ENCODE measurements around the gene CDC42BPA. TPM values are rescaled to one million over a fixed set of nuclear protein-coding genes. Genes with fewer than 3 reads are reported as not detected.

The CDC42BPA gene
- total and polyA plus RNA-seq, 2 of the 13 experiments (the other 11 are each of a cell fraction or from before 2014, with no cell fraction given): 6.5 to 16.0 TPM

GRCh38 chr1:227213426-227213825 lies 104.9 kb downstream of the CDC42BPA start:
- CTCF ChIA-PET (ENCODE audit: low intra/inter-chr PET ratio, low total read pairs): no interaction called here
- TF ChIP-seq ZNF777 (CRISPR knock-in tag; IDR thresholded peaks at IDR 0.05) (no peak), ELF4 (CRISPR knock-in tag; IDR thresholded peaks at IDR 0.05; ENCODE audit: borderline replicate concordance) (no peak), ZNF850 (CRISPR knock-in tag; conservative IDR thresholded peaks at IDR 0.05) (no peak), THAP8 (CRISPR knock-in tag; IDR thresholded peaks at IDR 0.05; ENCODE audit: borderline replicate concordance) (no peak), ZNF615 (CRISPR knock-in tag; IDR thresholded peaks at IDR 0.05; ENCODE audit: borderline replicate concordance) (no peak)

DNA sequence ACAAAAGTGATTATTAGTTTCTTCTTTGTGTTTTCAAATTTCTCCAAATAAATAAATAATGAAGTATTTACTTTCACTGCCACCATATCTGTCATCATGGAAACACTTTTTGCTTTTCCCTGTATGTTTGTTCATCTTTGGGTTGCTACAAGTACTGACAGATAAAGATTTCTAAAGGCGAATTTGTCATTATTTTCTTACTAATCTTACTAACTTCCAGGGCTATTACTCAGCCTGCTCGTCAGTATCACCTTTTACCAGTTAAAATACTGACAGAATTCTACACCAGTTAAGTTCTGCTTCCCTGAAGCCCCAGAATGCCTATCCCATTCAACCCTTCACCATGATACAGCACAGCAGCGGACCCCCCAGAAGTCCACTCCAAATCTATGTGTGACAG lies 106.1 kb downstream of the CDC42BPA start:
- FAIRE-seq (no peak), DNase-seq (ENCODE audit: low spot score) (no peak), ATAC-seq (no peak)
- H3K79me2 ChIP-seq (ENCODE audit: insufficient read depth, low read length): no peaks in the 10 kb centered on the region
- BruUV-seq (replicated peaks): no TSS peak
- no peak overlapping the region for H2AFZ ChIP-seq (ENCODE audit: low read length)
- in situ Hi-C loops (cut with HindIII; ENCODE audit: extremely low pct_ligation_motif_present, low pct_unique_long_range_greater_than_20kb): no loop called here
- no peak overlapping the region for H3K9ac ChIP-seq (ENCODE audit: insufficient read depth, low read depth, low read length)
- no peaks in the 10 kb centered on the region for H3K9me3 ChIP-seq (ENCODE audit: low read length)
- peaks cover 0 to 5% of the 10 kb centered on the region in 2 experiments; a peak in 1 of 5 replicates for H3K36me3 ChIP-seq (replicated peaks in 1 of 2; ENCODE audit: control insufficient read depth in 1 of 2, insufficient read depth in 2 of 2, low read length in 2 of 2)
- H3K4me1 ChIP-seq (ENCODE audit: insufficient read depth, low read length): no peaks in the 10 kb centered on the region
- H3K4me2 ChIP-seq (ENCODE audit: low read depth, low read length): no peak overlapping the region
- no peaks in the 10 kb centered on the region for H4K20me1 ChIP-seq (ENCODE audit: insufficient read depth, low read length)
- no peak overlapping the region for H3K4me3 ChIP-seq (replicated peaks in 1 of 3; ENCODE audit: insufficient read depth in 1 of 3, low read depth in 2 of 3, low read length in 3 of 3)
- 98% methylated on average over 3 of the region's 3 CpGs for WGBS (ENCODE audit: low lambda C conversion rate)
- H3K27ac ChIP-seq (ENCODE audit: extremely low read length, insufficient read depth, low read length): no peak overlapping the region
- ChIA-PET CTCF (ENCODE audit: low intra/inter-chr PET ratio, low total read pairs) (no interaction called here), POLR2A (no interaction called here)
- no peaks in the 10 kb centered on the region for H3K27me3 ChIP-seq (ENCODE audit: control insufficient read depth in 1 of 2, insufficient read depth in 2 of 2, low read length in 2 of 2)
- intact Hi-C loops (cut with micrococcal nuclease; ENCODE audit: unreplicated experiment): no loop called here
- TF ChIP-seq, protein P1, sequence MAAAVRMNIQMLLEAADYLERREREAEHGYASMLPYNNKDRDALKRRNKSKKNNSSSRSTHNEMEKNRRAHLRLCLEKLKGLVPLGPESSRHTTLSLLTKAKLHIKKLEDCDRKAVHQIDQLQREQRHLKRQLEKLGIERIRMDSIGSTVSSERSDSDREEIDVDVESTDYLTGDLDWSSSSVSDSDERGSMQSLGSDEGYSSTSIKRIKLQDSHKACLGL (CRISPR knock-in tag; IDR thresholded peaks at IDR 0.05): no peak
- TF ChIP-seq CCDC6 (CRISPR knock-in tag; IDR thresholded peaks at IDR 0.05) (no peak), RBAK (CRISPR knock-in tag; IDR thresholded peaks at IDR 0.05) (no peak), SOX5 (CRISPR knock-in tag; IDR thresholded peaks at IDR 0.05; ENCODE audit: borderline replicate concordance) (no peak), MBD4 (IDR thresholded peaks at IDR 0.05; ENCODE audit: borderline replicate concordance, low read length) (no peak), LCORL (IDR thresholded peaks at IDR 0.05) (no peak), LCORL (CRISPR knock-in tag; IDR thresholded peaks at IDR 0.05) (no peak)
- TF ChIP-seq, protein P2, sequence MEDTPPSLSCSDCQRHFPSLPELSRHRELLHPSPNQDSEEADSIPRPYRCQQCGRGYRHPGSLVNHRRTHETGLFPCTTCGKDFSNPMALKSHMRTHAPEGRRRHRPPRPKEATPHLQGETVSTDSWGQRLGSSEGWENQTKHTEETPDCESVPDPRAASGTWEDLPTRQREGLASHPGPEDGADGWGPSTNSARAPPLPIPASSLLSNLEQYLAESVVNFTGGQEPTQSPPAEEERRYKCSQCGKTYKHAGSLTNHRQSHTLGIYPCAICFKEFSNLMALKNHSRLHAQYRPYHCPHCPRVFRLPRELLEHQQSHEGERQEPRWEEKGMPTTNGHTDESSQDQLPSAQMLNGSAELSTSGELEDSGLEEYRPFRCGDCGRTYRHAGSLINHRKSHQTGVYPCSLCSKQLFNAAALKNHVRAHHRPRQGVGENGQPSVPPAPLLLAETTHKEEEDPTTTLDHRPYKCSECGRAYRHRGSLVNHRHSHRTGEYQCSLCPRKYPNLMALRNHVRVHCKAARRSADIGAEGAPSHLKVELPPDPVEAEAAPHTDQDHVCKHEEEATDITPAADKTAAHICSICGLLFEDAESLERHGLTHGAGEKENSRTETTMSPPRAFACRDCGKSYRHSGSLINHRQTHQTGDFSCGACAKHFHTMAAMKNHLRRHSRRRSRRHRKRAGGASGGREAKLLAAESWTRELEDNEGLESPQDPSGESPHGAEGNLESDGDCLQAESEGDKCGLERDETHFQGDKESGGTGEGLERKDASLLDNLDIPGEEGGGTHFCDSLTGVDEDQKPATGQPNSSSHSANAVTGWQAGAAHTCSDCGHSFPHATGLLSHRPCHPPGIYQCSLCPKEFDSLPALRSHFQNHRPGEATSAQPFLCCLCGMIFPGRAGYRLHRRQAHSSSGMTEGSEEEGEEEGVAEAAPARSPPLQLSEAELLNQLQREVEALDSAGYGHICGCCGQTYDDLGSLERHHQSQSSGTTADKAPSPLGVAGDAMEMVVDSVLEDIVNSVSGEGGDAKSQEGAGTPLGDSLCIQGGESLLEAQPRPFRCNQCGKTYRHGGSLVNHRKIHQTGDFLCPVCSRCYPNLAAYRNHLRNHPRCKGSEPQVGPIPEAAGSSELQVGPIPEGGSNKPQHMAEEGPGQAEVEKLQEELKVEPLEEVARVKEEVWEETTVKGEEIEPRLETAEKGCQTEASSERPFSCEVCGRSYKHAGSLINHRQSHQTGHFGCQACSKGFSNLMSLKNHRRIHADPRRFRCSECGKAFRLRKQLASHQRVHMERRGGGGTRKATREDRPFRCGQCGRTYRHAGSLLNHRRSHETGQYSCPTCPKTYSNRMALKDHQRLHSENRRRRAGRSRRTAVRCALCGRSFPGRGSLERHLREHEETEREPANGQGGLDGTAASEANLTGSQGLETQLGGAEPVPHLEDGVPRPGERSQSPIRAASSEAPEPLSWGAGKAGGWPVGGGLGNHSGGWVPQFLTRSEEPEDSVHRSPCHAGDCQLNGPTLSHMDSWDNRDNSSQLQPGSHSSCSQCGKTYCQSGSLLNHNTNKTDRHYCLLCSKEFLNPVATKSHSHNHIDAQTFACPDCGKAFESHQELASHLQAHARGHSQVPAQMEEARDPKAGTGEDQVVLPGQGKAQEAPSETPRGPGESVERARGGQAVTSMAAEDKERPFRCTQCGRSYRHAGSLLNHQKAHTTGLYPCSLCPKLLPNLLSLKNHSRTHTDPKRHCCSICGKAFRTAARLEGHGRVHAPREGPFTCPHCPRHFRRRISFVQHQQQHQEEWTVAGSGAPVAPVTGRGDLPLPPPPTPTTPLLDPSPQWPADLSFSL (CRISPR knock-in tag; IDR thresholded peaks at IDR 0.05): no peak

More at GRCh38 chr1:227213426-227213825, 104.9 kb downstream of the CDC42BPA start:
- Histone ChIP-seq H3K79me2 (ENCODE audit: insufficient read depth, low read length) (no peaks in the 10 kb centered on the region), H3K4me1 (ENCODE audit: insufficient read depth, low read length) (no peaks in the 10 kb centered on the region), H3K4me3 (replicated peaks in 1 of 3; ENCODE audit: insufficient read depth in 1 of 3, low read depth in 2 of 3, low read length in 3 of 3) (no peak overlapping the region), H3K27me3 (ENCODE audit: control insufficient read depth in 1 of 2, insufficient read depth in 2 of 2, low read length in 2 of 2) (no peaks in the 10 kb centered on the region), H3K27ac (ENCODE audit: extremely low read length, insufficient read depth, low read length) (no peak overlapping the region), H3K4me2 (ENCODE audit: low read depth, low read length) (no peak overlapping the region), H3K9me3 (ENCODE audit: low read length) (no peaks in the 10 kb centered on the region), H3K36me3 (replicated peaks in 1 of 2; ENCODE audit: control insufficient read depth in 1 of 2, insufficient read depth in 2 of 2, low read length in 2 of 2) (peaks cover 0 to 5% of the 10 kb centered on the region in 2 experiments; a peak in 1 of 5 replicates), H3K9ac (ENCODE audit: insufficient read depth, low read depth, low read length) (no peak overlapping the region), H4K20me1 (ENCODE audit: insufficient read depth, low read length) (no peaks in the 10 kb centered on the region), H2AFZ (ENCODE audit: low read length) (no peak overlapping the region)
- no peak for ATAC-seq
- in situ Hi-C loops (cut with HindIII; ENCODE audit: extremely low pct_ligation_motif_present, low pct_unique_long_range_greater_than_20kb): no loop called here
- 93% methylated on average over 4 of the region's 4 CpGs for WGBS (ENCODE audit: low lambda C conversion rate)
- intact Hi-C loops (cut with micrococcal nuclease; ENCODE audit: unreplicated experiment): no loop called here
- no TSS peak for BruUV-seq (replicated peaks)
- FAIRE-seq: no peak
- no peak for DNase-seq (ENCODE audit: low spot score)
- POLR2A ChIA-PET: no interaction called here
